GM18909 (cell line): Measurements from ENCODE around the gene HNRNPM.

Source experiments
- ATAC-seq: cut with Tn5 transposase; IDR thresholded peaks from one replicate; pipeline ENCODE4 v1.9.1; 2021; ENCODE audit warnings: mild to moderate bottlenecking; ENCODE audit not compliant: unreplicated experiment, poor library complexity

HNRNPM gene

DNA sequence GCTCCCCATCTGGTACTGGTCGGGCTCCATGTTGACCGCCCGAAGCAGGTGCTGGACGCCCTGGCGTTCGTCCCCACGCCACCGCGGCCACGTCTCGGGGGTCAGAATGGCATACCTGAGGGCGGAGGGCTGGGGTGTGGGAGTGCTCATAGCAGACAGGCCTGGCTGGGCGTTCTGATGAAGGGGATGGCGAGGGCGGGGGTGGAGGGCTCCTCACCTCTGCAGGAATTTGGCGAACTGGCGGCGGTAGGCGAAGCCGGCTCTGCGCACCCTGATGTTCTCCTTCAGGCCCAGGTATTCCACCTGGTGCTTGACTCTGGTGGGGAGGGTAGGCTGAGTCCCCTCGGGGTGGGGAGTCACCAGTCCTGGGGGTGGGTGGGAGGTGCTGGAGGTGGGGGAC, 91.5 kb downstream of the HNRNPM start:
- no peak for ATAC-seq

GRCh38 chr19:8537099-8537498, 92.3 kb downstream of the HNRNPM start:
- ATAC-seq = no peak
